ENCODE measurements around the gene P3H3.
"Not testable (repeated sequence)": the region's sequence is repeated elsewhere in the genome, so short reads cannot be mapped to it uniquely, and the experiment has no call there.

P3H3 gene

GRCh38 chr12:6869049-6870021, 41.1 kb downstream of the P3H3 start:
- TF ChIP-seq CTCF (IDR thresholded peaks at IDR 0.05; ENCODE audit: extremely low read depth, insufficient read depth, missing control alignments), result peak; percentile 92
- peak; percentile 82 for DNase-seq (ENCODE audit: low spot score)
- in situ Hi-C loops (cut with MboI; ENCODE audit: low pct_unique_long_range_greater_than_20kb, low sequenced_read_pairs, unreplicated experiment), result no loop called here

- DNase-seq (ENCODE audit: low spot score); in situ Hi-C loops (cut with MboI; ENCODE audit: low pct_unique_long_range_greater_than_20kb, low sequenced_read_pairs, unreplicated experiment): not testable (repeated sequence)
These were observed 42.1 kb downstream of the P3H3 start for GRCh38 chr12:6870304-6870703.

GRCh38 chr12:6871052-6871957, 43.1 kb downstream of the P3H3 start:
- in situ Hi-C loops (cut with MboI; ENCODE audit: low pct_unique_long_range_greater_than_20kb, low sequenced_read_pairs, unreplicated experiment), result no loop called here
- peak; percentile 41 for DNase-seq (ENCODE audit: low spot score)
- TF ChIP-seq CTCF (IDR thresholded peaks at IDR 0.05; ENCODE audit: extremely low read depth, insufficient read depth, missing control alignments), result no peak

- peak; percentile 88 for DNase-seq (ENCODE audit: low spot score)
- in situ Hi-C loops (cut with MboI; ENCODE audit: low pct_unique_long_range_greater_than_20kb, low sequenced_read_pairs, unreplicated experiment), result no loop called here
- TF ChIP-seq CTCF (IDR thresholded peaks at IDR 0.05; ENCODE audit: extremely low read depth, insufficient read depth, missing control alignments), result peak; percentile 99
These were observed 44.2 kb downstream of the P3H3 start for GRCh38 chr12:6872073-6873048.

- peak; percentile 98 for DNase-seq (ENCODE audit: low spot score)
- in situ Hi-C loops (cut with MboI; ENCODE audit: low pct_unique_long_range_greater_than_20kb, low sequenced_read_pairs, unreplicated experiment), result no loop called here
- no peak for TF ChIP-seq CTCF (IDR thresholded peaks at IDR 0.05; ENCODE audit: extremely low read depth, insufficient read depth, missing control alignments)
These were observed 45.1 kb downstream of the P3H3 start, which contains the start of gene SPSB2 for GRCh38 chr12:6873094-6874014. SPSB2 (minus strand) TSS chr12:6873303; CDS start chr12:6872901, 402 bp downstream.

- in situ Hi-C loops (cut with MboI; ENCODE audit: low pct_unique_long_range_greater_than_20kb, low sequenced_read_pairs, unreplicated experiment), result not testable (repeated sequence)
These were observed 45.8 kb downstream of the P3H3 start for GRCh38 chr12:6874015-6874368.

GRCh38 chr12:6879824-6880223, 51.6 kb downstream of the P3H3 start:
- DNase-seq (ENCODE audit: low spot score); in situ Hi-C loops (cut with MboI; ENCODE audit: low pct_unique_long_range_greater_than_20kb, low sequenced_read_pairs, unreplicated experiment): not testable (repeated sequence)

More at GRCh38 chr12:6874015-6874368, 45.8 kb downstream of the P3H3 start:
- DNase-seq (ENCODE audit: low spot score), result not testable (repeated sequence)

All from GM13977 (cell line).